DLD1 (cell line): Measurements from ENCODE around the gene ARHGDIG.
"Not testable (repeated sequence)": the region's sequence is repeated elsewhere in the genome, so short reads cannot be mapped to it uniquely, and the experiment has no call there.

Source experiments
- in situ Hi-C: cut with HindIII; loops from 2 replicates; pipeline ENCODE4 v1.10.0; 2017; ENCODE audit warnings: low sequenced_read_pairs

ARHGDIG gene

DNA sequence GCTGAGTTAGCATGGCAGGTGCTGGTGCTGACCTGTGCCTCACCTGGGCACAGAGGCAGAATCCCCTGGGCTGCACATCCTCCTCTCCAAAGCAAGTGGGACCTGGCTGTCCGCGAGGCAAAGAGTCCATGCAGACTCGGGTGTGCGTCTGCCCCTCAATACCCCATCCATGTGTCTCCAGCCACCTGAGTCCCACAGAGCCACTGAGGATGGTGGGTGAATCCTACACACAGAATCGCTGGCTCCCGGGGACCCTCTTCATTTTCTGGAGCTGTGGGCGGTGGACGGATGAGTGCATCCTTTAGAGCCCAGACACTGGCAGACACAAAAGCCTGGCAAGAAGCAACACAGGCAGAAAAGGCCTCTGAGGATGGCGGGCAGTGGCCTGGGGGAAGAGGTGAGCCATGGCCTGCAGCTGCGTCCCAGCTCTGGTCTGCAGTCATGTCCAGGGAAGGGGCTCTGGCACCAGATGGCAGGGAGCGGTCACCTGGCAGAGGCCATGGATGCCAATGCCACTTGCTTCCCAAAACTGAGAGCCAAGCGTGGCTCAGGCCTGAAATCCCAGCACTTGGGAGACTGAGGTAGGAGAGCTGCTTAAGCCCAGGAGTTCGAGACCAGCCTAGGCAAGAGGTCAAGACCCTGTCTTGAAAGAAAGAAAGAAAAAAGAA, 42.2 kb downstream of the ARHGDIG start:
- in situ Hi-C loops: no loop called here

DNA sequence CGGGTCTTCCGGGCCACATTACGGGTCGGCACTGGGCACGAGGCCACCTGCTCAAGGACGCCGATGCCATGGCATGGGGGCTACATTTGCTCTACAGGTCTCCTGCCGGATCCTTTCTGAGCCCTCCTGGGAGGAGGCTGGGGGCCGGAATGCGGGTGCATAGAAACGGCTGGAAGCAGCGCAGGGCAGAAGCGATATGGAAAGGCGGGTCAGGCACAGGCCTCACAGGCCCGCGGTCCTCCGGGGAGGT, 43.7 kb downstream of the ARHGDIG start:
- in situ Hi-C loops: no loop called here

DNA sequence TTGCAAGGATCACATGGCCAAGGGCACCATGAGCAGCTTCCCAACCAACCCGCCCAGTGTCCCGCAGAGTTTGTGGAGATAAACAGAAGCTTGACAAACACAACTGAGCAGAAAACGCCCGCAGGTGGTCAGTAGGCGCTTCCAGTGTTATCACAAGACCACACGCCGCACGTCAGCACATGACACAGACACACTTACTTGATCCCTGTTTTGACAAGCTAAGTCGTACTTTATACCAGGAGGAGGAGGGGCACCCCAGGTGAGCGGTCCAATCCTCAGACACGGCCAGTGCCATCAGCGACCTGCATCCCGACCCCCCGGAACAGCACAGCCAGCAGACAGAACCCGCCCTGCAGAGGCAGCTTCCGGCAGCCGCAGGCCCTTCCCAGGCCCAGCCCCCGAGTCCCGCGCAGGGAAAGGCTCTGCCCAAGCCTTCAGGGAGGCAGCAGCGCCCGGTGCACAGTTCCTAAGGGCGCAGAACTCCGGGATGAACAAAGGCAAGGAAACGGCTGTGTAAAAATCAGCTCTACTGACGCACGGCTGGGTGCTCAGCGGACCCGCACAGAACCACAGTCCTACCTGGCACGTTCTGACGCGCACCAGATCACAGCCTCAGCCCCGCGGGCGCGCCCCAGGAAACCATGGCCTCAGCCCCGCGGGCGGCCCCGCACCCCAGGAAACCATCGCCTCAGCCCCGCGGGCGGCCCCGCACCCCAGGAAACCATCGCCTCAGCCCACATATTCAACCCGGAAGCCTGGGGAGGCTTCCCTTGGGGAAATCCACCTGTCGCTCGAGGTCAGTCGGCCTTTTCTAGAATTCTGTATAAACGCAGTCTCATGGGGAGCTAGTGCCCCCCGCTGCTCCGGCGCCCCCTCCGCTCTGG, 44.3 kb downstream of the ARHGDIG start:
- in situ Hi-C loops: no loop called here

DNA sequence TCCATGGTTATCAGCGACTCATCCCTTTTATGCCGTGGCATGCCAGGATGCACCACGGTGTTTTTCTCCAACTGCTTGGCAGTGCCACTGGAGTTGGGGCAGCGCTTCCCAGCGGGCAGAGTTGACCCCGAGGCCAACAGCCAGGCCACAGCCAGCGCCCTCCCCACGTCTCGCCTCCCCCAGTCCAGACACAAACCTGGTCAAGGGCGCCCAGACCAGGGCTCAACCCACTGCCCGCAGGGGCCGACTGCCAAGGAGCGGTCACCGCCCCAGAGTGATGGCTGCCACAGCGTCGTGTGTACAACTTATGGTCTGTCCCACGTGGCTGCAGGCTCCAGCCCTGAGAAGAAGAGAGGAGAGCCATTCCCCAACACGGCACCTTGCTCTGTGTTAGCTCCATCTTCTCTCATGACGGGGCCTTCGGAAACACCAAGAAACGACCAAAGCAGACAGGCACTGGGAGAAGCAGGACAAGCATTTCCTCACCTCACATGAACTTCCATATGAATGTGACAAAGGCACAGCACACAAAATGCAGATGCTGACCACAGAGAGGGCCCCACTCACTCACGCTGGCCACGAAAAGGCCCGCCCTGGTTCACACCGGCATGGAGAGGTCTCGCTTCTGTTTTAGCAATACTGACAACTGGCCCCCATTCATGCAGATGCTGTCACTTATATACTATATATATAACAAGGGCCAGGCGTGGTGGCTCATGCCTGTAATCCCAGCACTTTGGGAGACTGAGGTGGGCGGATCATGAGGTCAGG, 45.2 kb downstream of the ARHGDIG start:
- in situ Hi-C loops: no loop called here

DNA sequence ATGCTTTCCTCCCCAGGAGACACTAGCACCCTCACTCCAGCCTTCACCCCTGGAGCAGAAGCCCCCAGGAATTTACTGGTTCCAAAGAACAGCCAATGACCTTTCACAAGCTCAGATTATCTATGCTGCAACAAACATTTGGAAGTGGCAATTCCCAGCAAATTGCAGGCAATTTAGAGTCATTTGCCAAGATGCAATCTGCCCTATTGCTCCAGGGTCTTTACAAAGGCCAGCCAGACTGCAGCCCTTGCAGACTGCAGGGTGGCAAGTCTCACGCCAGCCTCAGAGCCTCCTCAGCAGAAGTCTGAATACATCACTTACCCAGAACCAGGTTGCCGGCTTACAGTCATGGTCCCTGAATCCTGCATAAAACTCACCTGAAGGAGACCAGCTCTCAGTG, 50.4 kb downstream of the ARHGDIG start:
- in situ Hi-C loops: no loop called here

DNA sequence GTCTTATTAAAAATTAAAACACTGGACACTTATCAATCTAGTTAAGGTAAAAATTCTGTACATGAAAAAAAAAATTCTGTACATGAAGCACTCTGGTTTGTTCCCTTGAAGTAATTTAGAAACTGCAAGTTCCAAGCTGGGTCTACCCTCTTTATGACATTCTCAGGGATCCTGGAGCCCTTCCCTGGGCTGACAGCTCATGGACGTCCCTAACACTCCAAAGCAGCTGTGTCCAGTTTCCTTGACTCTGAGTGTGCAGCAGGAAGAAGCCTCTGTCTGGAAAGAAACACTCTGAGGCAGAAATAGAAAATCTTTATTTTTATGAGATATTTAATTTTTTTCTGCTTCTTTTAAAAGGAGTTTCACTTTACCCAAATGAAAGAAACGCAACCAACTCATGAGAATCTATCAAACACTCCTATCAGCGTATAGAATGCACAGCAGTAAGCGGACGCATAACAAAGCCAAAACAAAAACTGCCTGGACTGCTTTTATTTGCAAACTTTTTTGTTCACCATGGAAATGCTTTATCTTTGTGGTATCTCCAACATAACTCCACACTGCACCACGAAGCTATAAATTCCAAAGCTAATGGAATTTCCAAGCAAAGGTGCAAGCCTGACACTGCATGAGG, 50.9 kb downstream of the ARHGDIG start:
- in situ Hi-C loops: not testable (repeated sequence)
